Pancreas (tissue), 10 donors: Measurements from ENCODE around the gene TFF3. TPM values are rescaled to one million over a fixed set of nuclear protein-coding genes. Genes with fewer than 3 reads are reported as not detected.

ENCODE experiments used
- ATAC-seq, 4 donors: fragments of 200-7000 bp; cut with Tn5 transposase; one replicate each; pipeline versions ENCODE4 v1.8.0 to v1.9.1; 2020; ENCODE audit warnings: mild to moderate bottlenecking in 4 of 4, moderate library complexity in 4 of 4
- DNase-seq, 6 donors: peaks; one replicate each; pipeline ENCODE4 v3.0.0-alpha.2; 2020
- FAIRE-seq: peaks from 2 replicates; lab custom pipeline; 2012; peaks lifted over from hg19 to GRCh38; lab: Jason Lieb, UNC
- H3K27ac ChIP-seq, 4 donors: fragments of 200-600 bp; sonication (generic); 1 replicate in 3 of 4; 2 replicates in 1 of 4; pipeline versions ENCODE4 v1.5.0 to v1.8.0; 2020
- H3K27me3 ChIP-seq, 4 donors: fragments of 200-600 bp; one replicate each; pipeline ENCODE4 v1.8.0; 2021
- H3K36me3 ChIP-seq, 3 donors: fragments of 200-600 bp; sonication (generic) in 1 of 3; one replicate each; pipeline versions ENCODE4 v1.5.0 to v1.8.0; 2020 to 2021
- H3K4me1 ChIP-seq, 3 donors: fragments of 200-600 bp; one replicate each; pipeline ENCODE4 v1.8.0; 2021
- H3K4me3 ChIP-seq, 4 donors: fragments of 200-600 bp; sonication (generic) in 2 of 4; one replicate each; pipeline versions ENCODE4 v1.5.0 to v1.8.0; 2020 to 2021
- H3K9me3 ChIP-seq, 4 donors: fragments of 200-600 bp; one replicate each; pipeline ENCODE4 v1.8.0; 2021
- WGBS, 2 donors: extraction: QIAGEN DNeasy Blood & Tissue Kit; methylation state at CpG; one replicate each; pipeline ENCODE4 v1.1.7; 2013; 5-methylcytosine and 5-hydroxymethylcytosine counted together
- intact Hi-C, 3 donors: fragments of 100-400 bp; cut with DNase I; formaldehyde crosslinking; loops; one replicate each; pipeline versions ENCODE4 v1.11.1 to v1.14.2; 2022
- polyA plus RNA-seq, 2 donors: library from polyadenylated mRNA; stranded (reverse); fragments of 200-250 nt; gene quantifications; one replicate each; pipeline ENCODE4 v1.2.3, GENCODE V29; 2013
- total RNA-seq, 6 donors: library from RNA; stranded (reverse); fragmentation: NEBNext Ultra II Directional in 4 of 6; extraction: Animal tissue kit (Norgen Biotek cat#: 25700) in 4 of 6; gene quantifications; one replicate each; pipeline versions ENCODE4 v1.2.1 to v1.2.4, GENCODE V29; 2021 to 2023
- TF ChIP-seq, protein P1 (sequence below), 4 donors: fragments of 200-600 bp; sonication (generic) in 3 of 4; IDR thresholded peaks; one replicate each; pipeline versions ENCODE4 v1.5.0 to v1.8.0; 2021; ENCODE audit warnings: antibody characterized with exemption in 4 of 4
- donor health status: healthy with polysubstance abuse.
- donor health status: DM: no; HTN: no; CAD: no; lungs with moderate emphysema.
- donor health status: DM: no; HTN: no; CAD: no.
- donor health status: control.
- donor health status: control.
- donor health status: Bipolar disorder and iron deficiency.
- donor health status: DM: yes; HTN: yes; CAD: no.
- donor health status: DM: no; HTN: no; CAD: no.
- donor health status: DM: no; HTN: no; CAD: no.
- donor health status: DM: yes; HTN: yes; CAD: no.

TFF3 gene
- total and polyA plus RNA-seq, 8 donors: 5.9 to 51.9 (median 11.3) TPM

DNA sequence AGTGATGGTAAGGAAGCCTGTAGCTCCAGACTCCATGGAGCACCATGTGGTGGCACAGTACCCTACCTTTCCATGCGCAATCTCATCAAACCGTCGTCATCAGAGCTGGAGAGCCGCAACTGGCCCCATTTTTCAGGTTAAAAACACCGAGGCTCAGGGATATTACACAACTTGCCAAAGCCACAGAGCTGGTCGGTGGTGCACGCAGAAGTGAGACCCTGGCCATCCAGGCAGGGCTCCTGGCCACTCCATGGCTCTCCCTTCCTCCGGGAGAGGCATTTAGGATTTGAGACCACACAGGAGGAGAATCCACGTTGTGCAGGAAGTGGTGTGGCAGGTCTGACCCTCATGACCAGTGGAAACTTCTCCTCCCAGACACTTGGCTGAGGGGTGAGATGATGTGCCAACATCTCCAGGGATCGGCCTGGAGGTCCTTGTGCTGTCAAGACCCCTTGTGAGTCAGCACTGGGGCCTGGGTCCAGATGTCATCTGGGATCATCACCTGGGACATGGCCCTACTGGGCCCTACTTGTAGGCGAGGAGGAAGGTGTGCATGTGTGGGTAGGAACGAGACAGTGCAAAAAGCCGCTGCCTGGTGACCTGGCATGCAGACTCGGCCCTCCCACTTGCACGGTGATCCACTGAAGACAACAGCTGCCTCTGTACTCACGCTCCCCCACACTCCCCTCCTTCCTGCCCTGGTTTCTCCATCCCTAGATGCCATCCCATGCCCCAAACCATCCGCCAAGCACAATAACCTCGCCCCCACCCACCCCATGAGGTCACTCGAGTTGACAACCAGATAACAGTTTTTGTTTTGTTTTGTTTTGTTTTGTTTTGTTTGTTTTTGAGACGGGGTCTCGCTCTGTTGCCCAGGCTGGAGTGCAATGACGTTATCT, 10.4 kb downstream of the TFF3 start:
- no peaks in the 10 kb centered on the region for H3K36me3 ChIP-seq
- no peaks in the 10 kb centered on the region for H3K9me3 ChIP-seq
- intact Hi-C loops: no loop called here
- peaks cover 0 to 6% (median 0%) of the 10 kb centered on the region in 3 donors for H3K4me1 ChIP-seq
- DNase-seq: peak in 1 of 6 donors; percentile 44
- H3K27me3 ChIP-seq: no peaks in the 10 kb centered on the region
- FAIRE-seq: no peak
- H3K4me3 ChIP-seq: no peak overlapping the region
- 63 to 71% methylated on average over 22 of the region's 22 CpGs for WGBS, 2 donors
- ATAC-seq: no peak
- no peak overlapping the region for H3K27ac ChIP-seq
- TF ChIP-seq, protein P1, sequence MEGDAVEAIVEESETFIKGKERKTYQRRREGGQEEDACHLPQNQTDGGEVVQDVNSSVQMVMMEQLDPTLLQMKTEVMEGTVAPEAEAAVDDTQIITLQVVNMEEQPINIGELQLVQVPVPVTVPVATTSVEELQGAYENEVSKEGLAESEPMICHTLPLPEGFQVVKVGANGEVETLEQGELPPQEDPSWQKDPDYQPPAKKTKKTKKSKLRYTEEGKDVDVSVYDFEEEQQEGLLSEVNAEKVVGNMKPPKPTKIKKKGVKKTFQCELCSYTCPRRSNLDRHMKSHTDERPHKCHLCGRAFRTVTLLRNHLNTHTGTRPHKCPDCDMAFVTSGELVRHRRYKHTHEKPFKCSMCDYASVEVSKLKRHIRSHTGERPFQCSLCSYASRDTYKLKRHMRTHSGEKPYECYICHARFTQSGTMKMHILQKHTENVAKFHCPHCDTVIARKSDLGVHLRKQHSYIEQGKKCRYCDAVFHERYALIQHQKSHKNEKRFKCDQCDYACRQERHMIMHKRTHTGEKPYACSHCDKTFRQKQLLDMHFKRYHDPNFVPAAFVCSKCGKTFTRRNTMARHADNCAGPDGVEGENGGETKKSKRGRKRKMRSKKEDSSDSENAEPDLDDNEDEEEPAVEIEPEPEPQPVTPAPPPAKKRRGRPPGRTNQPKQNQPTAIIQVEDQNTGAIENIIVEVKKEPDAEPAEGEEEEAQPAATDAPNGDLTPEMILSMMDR (IDR thresholded peaks at IDR 0.05): no peak

DNA sequence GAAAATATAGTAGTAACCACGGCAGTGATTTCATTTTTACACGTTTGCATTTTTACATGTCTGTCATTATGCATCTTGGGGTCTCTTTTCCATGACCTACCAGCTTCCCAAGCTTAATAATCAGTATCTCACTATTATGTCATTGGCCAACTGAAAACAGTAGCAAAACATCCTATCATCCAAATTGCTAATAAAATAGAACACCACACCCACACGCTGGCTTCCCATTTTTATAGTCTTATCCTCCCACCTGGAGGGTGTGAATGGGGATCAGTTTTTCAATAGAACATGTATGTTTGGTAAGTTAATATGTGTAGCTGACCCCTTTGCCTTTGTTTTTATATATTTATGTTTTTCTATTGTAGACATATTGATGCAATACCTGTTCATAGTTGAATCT, 11.8 kb downstream of the TFF3 start:
- H3K9me3 ChIP-seq: no peaks in the 10 kb centered on the region
- 63 to 86% methylated on average over 3 of the region's 3 CpGs for WGBS, 2 donors
- intact Hi-C loops: no loop called here
- H3K4me1 ChIP-seq: no peaks in the 10 kb centered on the region
- H3K36me3 ChIP-seq: no peaks in the 10 kb centered on the region
- FAIRE-seq (no peak), ATAC-seq (no peak), DNase-seq (no peak)
- no peak overlapping the region for H3K27ac ChIP-seq
- H3K4me3 ChIP-seq: no peak overlapping the region
- TF ChIP-seq, protein P1 (IDR thresholded peaks at IDR 0.05): no peak
- no peaks in the 10 kb centered on the region for H3K27me3 ChIP-seq

DNA sequence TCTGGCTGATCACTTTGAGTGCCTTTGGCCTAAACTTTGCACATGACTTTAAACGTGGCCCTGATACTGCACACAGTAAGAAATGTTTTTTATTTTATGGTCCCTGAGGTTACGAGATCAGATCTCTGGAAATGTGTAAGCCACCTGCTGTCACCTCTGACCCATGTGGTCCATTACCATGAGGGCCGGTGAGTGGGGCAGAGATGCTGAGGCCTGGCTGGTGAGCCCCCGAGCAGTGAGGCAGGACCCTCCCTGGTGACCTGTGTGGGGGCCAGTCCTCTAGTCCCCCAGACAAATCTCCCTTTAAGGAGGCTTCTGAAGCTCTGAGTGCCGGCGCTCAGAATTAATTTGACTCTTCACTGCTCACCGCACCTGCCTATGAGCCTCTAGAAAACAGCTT, 12.4 kb downstream of the TFF3 start:
- ATAC-seq: no peak
- no peak overlapping the region for H3K4me3 ChIP-seq
- FAIRE-seq: no peak
- TF ChIP-seq, protein P1 (IDR thresholded peaks at IDR 0.05): no peak
- H3K36me3 ChIP-seq: no peaks in the 10 kb centered on the region
- no peak overlapping the region for H3K27ac ChIP-seq
- WGBS, 2 donors: 77 to 78% methylated on average over 7 of the region's 7 CpGs
- H3K27me3 ChIP-seq: no peaks in the 10 kb centered on the region
- intact Hi-C loops: no loop called here
- H3K9me3 ChIP-seq: no peaks in the 10 kb centered on the region
- H3K4me1 ChIP-seq: no peaks in the 10 kb centered on the region
- peak in 1 of 6 donors; percentile 30 for DNase-seq

DNA sequence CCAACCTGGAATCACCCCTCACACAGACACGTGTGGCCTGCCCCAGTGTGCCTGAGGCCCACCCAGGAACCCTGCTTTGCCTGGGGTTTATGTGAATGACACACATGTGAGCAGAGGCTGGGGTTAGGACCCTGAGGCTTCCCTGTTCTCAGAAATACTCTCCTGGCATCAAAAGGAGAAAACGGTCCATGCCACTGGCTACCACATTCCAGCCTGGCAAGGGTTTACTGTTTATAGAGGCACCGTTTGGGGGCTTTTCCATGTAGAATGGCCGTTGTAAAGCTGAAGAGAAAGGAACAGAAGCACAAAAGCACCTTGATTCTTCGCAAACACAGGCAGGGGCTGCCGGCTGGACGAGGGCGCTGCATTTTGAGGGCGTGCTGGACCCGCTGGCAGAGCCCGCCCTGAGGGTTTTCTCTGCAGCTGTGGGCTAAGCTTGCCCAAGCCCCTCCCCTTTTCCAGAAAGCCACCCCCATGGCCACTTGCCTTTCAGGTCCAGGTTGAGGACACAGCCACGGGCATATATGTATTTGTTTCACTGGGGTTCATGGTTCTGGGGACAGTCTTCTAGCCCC, 13.0 kb downstream of the TFF3 start:
- DNase-seq: no peak

More for the DNA sequence above, 13.0 kb downstream of the TFF3 start:
- Histone ChIP-seq H3K9me3 (no peaks in the 10 kb centered on the region), H3K27ac (no peak overlapping the region), H3K4me1 (no peaks in the 10 kb centered on the region), H3K4me3 (no peak overlapping the region), H3K27me3 (no peaks in the 10 kb centered on the region), H3K36me3 (no peaks in the 10 kb centered on the region)
- FAIRE-seq (no peak), ATAC-seq (no peak)
- 72 to 81% methylated on average over 12 of the region's 12 CpGs for WGBS, 2 donors
- intact Hi-C loops: no loop called here
- TF ChIP-seq, protein P1 (IDR thresholded peaks at IDR 0.05): no peak
